HG03354 (cell line): ENCODE data around the gene SLC37A1.
"Not testable (repeated sequence)": the region's sequence is repeated elsewhere in the genome, so short reads cannot be mapped to it uniquely, and the experiment has no call there.

Experiments used
- ATAC-seq: cut with Tn5 transposase; IDR thresholded peaks from one replicate; pipeline ENCODE4 v1.9.1; 2021; ENCODE audit warnings: mild to moderate bottlenecking; ENCODE audit not compliant: unreplicated experiment, poor library complexity, severe bottlenecking

Gene SLC37A1

GRCh38 chr21:42513151-42513984 lies at the start of gene SLC37A1:
TSS of gene SLC37A1 (plus strand) at chr21:42513852. CDS start at chr21:42518455, 4,603 bp downstream.
- peak; percentile 65 for ATAC-seq

GRCh38 chr21:42463861-42464515 lies 49.7 kb upstream of the SLC37A1 start:
- ATAC-seq = no peak

GRCh38 chr21:42465008-42465802 lies 48.4 kb upstream of the SLC37A1 start:
- peak; percentile 27 for ATAC-seq

- peak; percentile 19 for ATAC-seq
Observed at GRCh38 chr21:42465803-42466127, 47.9 kb upstream of the SLC37A1 start.

GRCh38 chr21:42466700-42467099 lies 47.0 kb upstream of the SLC37A1 start:
- ATAC-seq = no peak

GRCh38 chr21:42467140-42467983 lies 46.3 kb upstream of the SLC37A1 start:
- no peak for ATAC-seq

- no peak for ATAC-seq
Observed at GRCh38 chr21:42468491-42469131, 45.0 kb upstream of the SLC37A1 start.

- peak; percentile 44 for ATAC-seq
Observed at GRCh38 chr21:42469272-42469671, 44.4 kb upstream of the SLC37A1 start.

- ATAC-seq = not testable (repeated sequence)
Observed at GRCh38 chr21:42469726-42470125, 43.9 kb upstream of the SLC37A1 start.

- no peak for ATAC-seq
Observed at GRCh38 chr21:42471206-42471605, 42.4 kb upstream of the SLC37A1 start.

- ATAC-seq = no peak
Observed at GRCh38 chr21:42471716-42472330, 41.8 kb upstream of the SLC37A1 start.

- ATAC-seq = no peak
Observed at GRCh38 chr21:42472521-42472920, 41.1 kb upstream of the SLC37A1 start.

- ATAC-seq = no peak
Observed at GRCh38 chr21:42473498-42474042, 40.1 kb upstream of the SLC37A1 start.

- ATAC-seq = peak; percentile 51
Observed at GRCh38 chr21:42474043-42474831, 39.4 kb upstream of the SLC37A1 start.

GRCh38 chr21:42475036-42475435 lies 38.6 kb upstream of the SLC37A1 start:
- no peak for ATAC-seq

GRCh38 chr21:42475526-42476387 lies 37.9 kb upstream of the SLC37A1 start:
- ATAC-seq = no peak
